ENCODE data around the gene PADI1. TPM values are rescaled to one million over a fixed set of nuclear protein-coding genes. Genes with fewer than 3 reads are reported as not detected.

PADI1 gene
- total RNA-seq, 4 donors from 2014 or later, result 2.1 TPM; not detected in 3

DNA sequence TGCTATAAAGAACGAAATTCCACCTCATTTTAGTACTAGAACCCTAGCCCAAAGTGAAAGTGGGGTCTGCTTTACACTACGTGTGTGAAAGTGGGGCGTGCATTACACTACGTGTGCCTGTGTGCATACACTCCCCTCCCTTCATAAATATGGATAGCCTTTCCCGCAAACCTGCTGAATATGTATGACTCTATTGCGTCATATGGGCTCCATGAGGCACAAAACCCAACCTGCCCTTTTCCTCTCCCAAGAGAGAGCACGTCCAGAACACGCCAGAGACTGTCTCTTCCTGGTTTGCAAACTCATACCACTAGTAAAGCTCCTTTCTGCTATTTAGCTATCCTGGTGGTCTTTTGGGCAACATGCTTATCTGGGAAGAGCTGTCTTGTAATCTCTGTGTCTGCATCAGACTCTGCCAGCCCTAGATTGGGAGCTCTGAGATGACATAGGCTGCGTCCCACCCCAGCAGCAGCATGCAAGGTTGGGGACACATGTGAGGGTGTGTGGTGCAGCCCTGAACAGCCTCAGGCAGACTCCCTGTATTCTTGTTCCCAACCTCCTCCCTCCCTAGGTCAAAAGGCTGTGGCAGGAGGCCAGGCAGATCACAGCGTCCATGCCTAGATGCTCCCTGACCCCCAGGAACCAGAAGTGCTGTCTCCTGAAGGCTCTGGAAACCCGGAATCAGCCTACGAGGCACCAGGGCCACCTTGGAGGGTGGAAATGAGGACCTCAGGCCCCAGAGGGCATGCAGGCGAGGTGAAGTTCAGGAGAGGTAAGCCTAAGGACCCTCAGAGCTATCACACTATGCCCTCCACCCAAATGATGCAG lies 12.3 kb upstream of the PADI1 start:
- H3K36me3 ChIP-seq, result no peaks in the 10 kb centered on the region
- 82% methylated on average over 9 of the region's 13 CpGs for WGBS
- DNase-seq (ENCODE audit: extremely low spot score), result no peak
- no peaks in the 10 kb centered on the region for H3K4me1 ChIP-seq
- intact Hi-C loops (cut with DNase I), result no loop called here
- H3K4me3 ChIP-seq, result no peak overlapping the region
- TF ChIP-seq, protein P1, sequence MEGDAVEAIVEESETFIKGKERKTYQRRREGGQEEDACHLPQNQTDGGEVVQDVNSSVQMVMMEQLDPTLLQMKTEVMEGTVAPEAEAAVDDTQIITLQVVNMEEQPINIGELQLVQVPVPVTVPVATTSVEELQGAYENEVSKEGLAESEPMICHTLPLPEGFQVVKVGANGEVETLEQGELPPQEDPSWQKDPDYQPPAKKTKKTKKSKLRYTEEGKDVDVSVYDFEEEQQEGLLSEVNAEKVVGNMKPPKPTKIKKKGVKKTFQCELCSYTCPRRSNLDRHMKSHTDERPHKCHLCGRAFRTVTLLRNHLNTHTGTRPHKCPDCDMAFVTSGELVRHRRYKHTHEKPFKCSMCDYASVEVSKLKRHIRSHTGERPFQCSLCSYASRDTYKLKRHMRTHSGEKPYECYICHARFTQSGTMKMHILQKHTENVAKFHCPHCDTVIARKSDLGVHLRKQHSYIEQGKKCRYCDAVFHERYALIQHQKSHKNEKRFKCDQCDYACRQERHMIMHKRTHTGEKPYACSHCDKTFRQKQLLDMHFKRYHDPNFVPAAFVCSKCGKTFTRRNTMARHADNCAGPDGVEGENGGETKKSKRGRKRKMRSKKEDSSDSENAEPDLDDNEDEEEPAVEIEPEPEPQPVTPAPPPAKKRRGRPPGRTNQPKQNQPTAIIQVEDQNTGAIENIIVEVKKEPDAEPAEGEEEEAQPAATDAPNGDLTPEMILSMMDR (IDR thresholded peaks at IDR 0.05), result no peak
- TF ChIP-seq POLR2AphosphoS5 (IDR thresholded peaks at IDR 0.05), result no peak
- no peak for TF ChIP-seq EP300 (IDR thresholded peaks at IDR 0.05)
- no peak for TF ChIP-seq POLR2A (IDR thresholded peaks at IDR 0.05; ENCODE audit: low read depth)
- peaks cover 0 to 3% (median 0%) of the 10 kb centered on the region in 4 donors for H3K9me3 ChIP-seq
- peaks cover 0 to 61% (median 0%) of the 10 kb centered on the region in 4 donors for H3K27me3 ChIP-seq
- H3K27ac ChIP-seq (replicated peaks in 1 of 4), result no peak overlapping the region

DNA sequence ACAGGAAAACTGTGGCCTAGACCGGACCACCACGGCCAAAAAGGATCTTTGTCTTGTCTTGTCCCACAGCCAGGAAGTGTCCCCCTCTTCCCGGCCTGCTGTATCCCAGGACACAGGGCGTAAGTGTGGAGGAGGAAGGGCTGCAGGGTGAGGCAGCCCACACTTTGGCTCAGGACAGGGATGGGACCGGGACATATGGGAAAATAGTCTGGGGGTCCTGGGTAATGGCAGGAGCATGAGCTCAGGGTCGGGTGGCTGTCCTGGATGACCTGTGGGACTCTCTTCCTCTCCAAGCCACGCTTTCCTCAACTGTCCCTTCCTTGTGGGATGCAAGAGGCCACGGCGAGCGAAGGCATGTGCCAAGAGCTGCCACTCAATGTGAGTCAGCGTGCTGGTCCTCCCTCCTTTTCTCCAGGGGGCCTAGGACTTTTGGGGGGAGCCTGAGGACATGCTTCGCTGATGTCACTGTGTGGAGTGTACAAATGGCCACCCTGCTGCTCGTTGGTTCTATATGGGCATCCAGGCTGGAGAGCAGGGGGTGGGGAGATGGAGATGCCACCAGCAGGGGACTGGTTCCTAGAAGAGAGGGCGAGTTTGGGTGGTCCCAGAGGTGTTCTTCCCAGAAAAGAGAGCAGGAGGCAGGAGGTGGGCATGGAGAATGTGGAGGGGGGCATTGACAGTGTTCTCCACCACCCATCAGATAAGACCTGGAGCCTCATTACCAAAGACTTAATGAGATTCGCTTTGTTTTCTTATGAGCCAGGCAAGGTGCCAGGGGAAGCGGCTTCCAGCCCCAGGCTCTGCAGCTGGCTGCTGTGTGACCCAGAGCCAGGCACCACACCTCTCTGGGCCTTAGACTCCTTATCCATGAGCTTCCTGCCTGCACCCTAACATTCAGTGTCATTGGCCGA lies 11.5 kb upstream of the PADI1 start:
- DNase-seq (ENCODE audit: extremely low spot score), result no peak
- H3K9me3 ChIP-seq, result peaks cover 0 to 3% (median 0%) of the 10 kb centered on the region in 4 donors
- no peak overlapping the region for H3K4me3 ChIP-seq
- TF ChIP-seq, protein P1 (IDR thresholded peaks at IDR 0.05), result no peak
- no peak for TF ChIP-seq POLR2AphosphoS5 (IDR thresholded peaks at IDR 0.05)
- 87% methylated on average over 17 of the region's 17 CpGs for WGBS
- H3K27ac ChIP-seq (replicated peaks in 1 of 4), result no peak overlapping the region
- no peaks in the 10 kb centered on the region for H3K4me1 ChIP-seq
- no peaks in the 10 kb centered on the region for H3K36me3 ChIP-seq
- peaks cover 0 to 70% (median 0%) of the 10 kb centered on the region in 4 donors for H3K27me3 ChIP-seq
- intact Hi-C loops (cut with DNase I), result no loop called here

DNA sequence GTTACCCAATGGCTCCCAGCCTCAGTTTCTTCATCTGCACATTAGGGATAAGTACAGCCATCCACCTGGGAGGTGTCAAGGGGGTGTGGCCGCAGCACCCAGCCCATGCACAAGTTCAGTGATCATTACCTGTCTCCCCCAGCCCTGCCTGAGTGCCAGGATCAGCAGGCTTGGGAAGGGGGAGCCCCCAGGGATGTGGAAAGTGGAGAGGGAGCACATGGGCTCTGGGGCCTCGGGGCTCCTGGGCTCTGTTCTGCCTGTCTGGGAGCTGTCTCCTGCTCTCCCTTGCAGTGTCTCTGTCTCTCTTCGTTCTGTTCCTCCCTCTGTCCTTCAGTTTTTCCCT lies 10.8 kb upstream of the PADI1 start:
- peaks cover 0 to 2% (median 0%) of the 10 kb centered on the region in 4 donors for H3K9me3 ChIP-seq
- TF ChIP-seq POLR2A (IDR thresholded peaks at IDR 0.05; ENCODE audit: low read depth), result no peak
- no peak for TF ChIP-seq POLR2AphosphoS5 (IDR thresholded peaks at IDR 0.05)
- TF ChIP-seq, protein P1 (IDR thresholded peaks at IDR 0.05), result no peak
- no peak for TF ChIP-seq EP300 (IDR thresholded peaks at IDR 0.05)
- no peak overlapping the region for H3K4me3 ChIP-seq
- intact Hi-C loops (cut with DNase I), result no loop called here
- no peak overlapping the region for H3K27ac ChIP-seq (replicated peaks in 1 of 4)
- 47% methylated on average over 2 of the region's 3 CpGs for WGBS
- DNase-seq (ENCODE audit: extremely low spot score), result no peak
- no peaks in the 10 kb centered on the region for H3K36me3 ChIP-seq
- peaks cover 0 to 76% (median 0%) of the 10 kb centered on the region in 4 donors for H3K27me3 ChIP-seq
- H3K4me1 ChIP-seq, result no peaks in the 10 kb centered on the region

DNA sequence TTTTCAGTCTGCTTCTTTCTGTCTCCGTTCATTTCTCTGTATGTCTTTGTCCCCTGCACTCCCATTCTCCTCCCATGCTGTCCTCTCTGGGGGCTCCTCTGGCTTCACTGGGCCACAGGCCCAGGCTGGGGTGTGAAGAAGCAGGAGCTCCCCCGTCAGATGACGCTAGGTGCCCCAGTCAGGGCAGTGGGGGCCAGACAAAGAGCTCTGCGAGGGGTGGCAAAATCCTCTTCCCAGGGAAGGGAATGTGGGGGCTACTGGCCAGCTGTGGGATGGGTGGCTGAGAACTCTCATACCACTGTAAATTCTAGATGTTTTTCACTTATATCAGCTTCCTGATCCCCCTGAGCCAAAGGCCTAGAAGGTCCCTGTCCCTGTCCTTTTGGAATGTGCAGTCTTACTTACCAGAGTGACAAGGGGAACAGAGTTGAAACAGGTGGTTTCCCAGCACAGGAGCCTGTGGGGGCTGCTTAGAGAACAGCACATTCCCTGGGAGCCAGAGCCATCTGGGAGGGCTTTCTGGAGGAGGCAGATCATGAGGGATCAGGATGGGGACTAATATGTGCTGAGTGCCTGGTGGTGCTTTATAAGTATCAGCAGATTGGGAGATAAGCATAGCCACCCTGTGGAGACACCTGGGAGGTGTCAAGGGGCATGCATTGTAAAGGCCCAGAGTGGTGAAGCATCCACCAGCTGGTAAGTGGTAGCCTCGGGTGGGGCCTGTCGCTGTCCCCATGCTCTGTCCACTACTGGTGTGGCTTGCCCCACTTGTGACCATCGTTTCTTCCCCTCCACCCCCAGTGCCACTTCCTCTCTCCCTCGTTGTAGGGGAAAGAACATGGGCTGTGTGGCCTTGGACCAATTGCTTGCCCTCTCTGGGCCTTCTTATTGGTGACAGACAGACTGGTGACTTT lies 10.1 kb upstream of the PADI1 start:
- H3K36me3 ChIP-seq, result no peaks in the 10 kb centered on the region
- H3K9me3 ChIP-seq, result no peaks in the 10 kb centered on the region
- DNase-seq (ENCODE audit: extremely low spot score), result no peak
- 72% methylated on average over 8 of the region's 8 CpGs for WGBS
- H3K4me1 ChIP-seq, result no peaks in the 10 kb centered on the region
- no peak overlapping the region for H3K4me3 ChIP-seq
- peaks cover 0 to 73% (median 0%) of the 10 kb centered on the region in 4 donors for H3K27me3 ChIP-seq
- TF ChIP-seq EP300 (IDR thresholded peaks at IDR 0.05) (no peak), POLR2AphosphoS5 (IDR thresholded peaks at IDR 0.05) (no peak), POLR2A (IDR thresholded peaks at IDR 0.05; ENCODE audit: low read depth) (no peak)
- TF ChIP-seq, protein P1 (IDR thresholded peaks at IDR 0.05), result no peak
- H3K27ac ChIP-seq (replicated peaks in 1 of 4), result no peak overlapping the region
- intact Hi-C loops (cut with DNase I), result no loop called here
